ENCODE data around the gene ISCA2. TPM values are rescaled to one million over a fixed set of nuclear protein-coding genes. Genes with fewer than 3 reads are reported as not detected.

Gene ISCA2
- total and polyA plus RNA-seq, 2 experiments from 2014 or later, result 44.0 to 171 TPM

GRCh38 chr14:74500417-74501134 lies 7.0 kb downstream of the ISCA2 start (continued):
- no peak for TF ChIP-seq ETS1 (IDR thresholded peaks at IDR 0.05)
- no peak for TF ChIP-seq NANOG (IDR thresholded peaks at IDR 0.05; ENCODE audit: borderline replicate concordance)
- TF ChIP-seq EZH2phosphoT487 (IDR thresholded peaks at IDR 0.05; ENCODE audit: unreplicated experiment), result no peak
- no peak for TF ChIP-seq STAT1 (IDR thresholded peaks at IDR 0.05; ENCODE audit: unreplicated experiment)

GRCh38 chr14:74501135-74501614 lies 7.6 kb downstream of the ISCA2 start:
- peaks cover 6% of the 10 kb centered on the region for H3K27me3 Mint-ChIP-seq (ENCODE audit: insufficient read depth, low read depth, poor library complexity)
- Histone ChIP-seq H3K4me3 (peak overlapping the region; percentile 8; the same call in 1 of the 2 replicates), H3K27ac (ENCODE audit: low read depth) (peak overlapping the region; percentile 85), H3K27me3 (ENCODE audit: insufficient read depth) (no peaks in the 10 kb centered on the region), H3K36me3 (ENCODE audit: insufficient read depth) (no peaks in the 10 kb centered on the region), H3K4me2 (peak overlapping the region; percentile 74), H4K20me1 (replicated peaks; ENCODE audit: insufficient read depth) (no peaks in the 10 kb centered on the region; the same call in 1 of the 2 replicates), H3K4me1 (ENCODE audit: insufficient read depth) (peaks cover 23% of the 10 kb centered on the region), H3F3A (replicated peaks; ENCODE audit: low read depth) (peaks cover 15% of the 10 kb centered on the region), H2AFZ (peak overlapping the region; percentile 53; the same call in 1 of the 2 replicates), H3K9me2 (ENCODE audit: insufficient read depth) (no peaks in the 10 kb centered on the region), H3K79me2 (replicated peaks; ENCODE audit: insufficient read depth) (peaks cover 1% of the 10 kb centered on the region; the same call in 1 of the 2 replicates)
- ATAC-seq, result peak; percentile 87
- TF ChIP-seq CTCF (conservative IDR thresholded peaks at IDR 0.05; ENCODE audit: low read depth in 2 of 2) (peak; percentile 68 to 85), NANOG (IDR thresholded peaks at IDR 0.05; ENCODE audit: borderline replicate concordance) (no peak)
- H3K4me3 Mint-ChIP-seq, result no peak overlapping the region
- H3K9me3 Mint-ChIP-seq, result no peaks in the 10 kb centered on the region
- peaks cover 3% of the 10 kb centered on the region; the same call in 1 of the 3 replicates for H3K36me3 Mint-ChIP-seq (ENCODE audit: low read depth)
- DNase-seq (ENCODE audit: low spot score), result peak; percentile 93
- H3K27ac Mint-ChIP-seq, result peak overlapping the region; percentile 89
- peaks cover 37% of the 10 kb centered on the region for H3K4me1 Mint-ChIP-seq

- Histone ChIP-seq H3K79me2 (replicated peaks; ENCODE audit: insufficient read depth) (no peaks in the 10 kb centered on the region), H3F3A (replicated peaks; ENCODE audit: low read depth) (peaks cover 15% of the 10 kb centered on the region; the same call in 1 of the 2 replicates), H3K4me3 (peak overlapping the region; percentile 8; the same call in 1 of the 2 replicates), H3K27me3 (ENCODE audit: insufficient read depth) (no peaks in the 10 kb centered on the region), H3K4me2 (peak overlapping the region; percentile 74), H3K27ac (ENCODE audit: low read depth) (no peak overlapping the region), H2AFZ (peak overlapping the region; percentile 53; the same call in 1 of the 2 replicates), H3K36me3 (ENCODE audit: insufficient read depth) (no peaks in the 10 kb centered on the region), H3K9me2 (ENCODE audit: insufficient read depth) (no peaks in the 10 kb centered on the region), H4K20me1 (replicated peaks; ENCODE audit: insufficient read depth) (no peaks in the 10 kb centered on the region), H3K4me1 (ENCODE audit: insufficient read depth) (peaks cover 23% of the 10 kb centered on the region)
- Mint-ChIP-seq H3K36me3 (ENCODE audit: low read depth) (peaks cover under 1% of the 10 kb centered on the region; the same call in 1 of the 3 replicates), H3K4me1 (peaks cover 37% of the 10 kb centered on the region), H3K9me3 (no peaks in the 10 kb centered on the region), H3K4me3 (no peak overlapping the region), H3K27ac (peak overlapping the region; percentile 89; the same call in 1 of the 2 replicates), H3K27me3 (ENCODE audit: insufficient read depth, low read depth, poor library complexity) (peaks cover 6% of the 10 kb centered on the region)
- ATAC-seq (no peak), DNase-seq (ENCODE audit: low spot score) (no peak)
- no peak for TF ChIP-seq STAT1 (IDR thresholded peaks at IDR 0.05; ENCODE audit: unreplicated experiment)
- TF ChIP-seq ZNF331 (CRISPR knock-in tag; IDR thresholded peaks at IDR 0.05; ENCODE audit: low read depth), result no peak
- TF ChIP-seq CREB1 (CRISPR knock-in tag; IDR thresholded peaks at IDR 0.05; ENCODE audit: low read depth), result no peak
- TF ChIP-seq CTCF (conservative IDR thresholded peaks at IDR 0.05; ENCODE audit: low read depth in 2 of 2), result no peak
- TF ChIP-seq JUNB (IDR thresholded peaks at IDR 0.05; ENCODE audit: unreplicated experiment), result no peak
Observed at GRCh38 chr14:74501691-74502090, 8.1 kb downstream of the ISCA2 start.
